Type B pancreatic cell (in vitro differentiated cells): ENCODE data around the gene FHOD3. TPM values are rescaled to one million over a fixed set of nuclear protein-coding genes. Genes with fewer than 3 reads are reported as not detected.

Experiments used
- DNase-seq: peaks from one replicate; pipeline ENCODE4 v3.0.0; 2021; ENCODE audit warnings: mixed read lengths; ENCODE audit not compliant: unreplicated experiment; ENCODE audit errors: extremely low spot score
- H3K27ac Mint-ChIP-seq: 2 replicates; pipeline ENCODE4 v1.8.0; 2021; ENCODE audit warnings: mild to moderate bottlenecking, mixed read lengths
- H3K27me3 Mint-ChIP-seq: 2 replicates; pipeline ENCODE4 v1.8.0; 2021; ENCODE audit warnings: mixed read lengths
- H3K36me3 Mint-ChIP-seq: 2 replicates; pipeline ENCODE4 v1.8.0; 2021; ENCODE audit warnings: mixed read lengths
- H3K4me1 Mint-ChIP-seq: one replicate; pipeline ENCODE4 v1.8.0; 2021; ENCODE audit warnings: mixed read lengths; ENCODE audit not compliant: unreplicated experiment
- H3K4me3 Mint-ChIP-seq: 2 replicates; pipeline ENCODE4 v1.8.0; 2021; ENCODE audit warnings: mild to moderate bottlenecking, mixed read lengths
- H3K9me3 Mint-ChIP-seq: 2 replicates; pipeline ENCODE4 v1.8.0; 2021; ENCODE audit warnings: mixed read lengths
- CTCF ChIP-seq: fragments of 200-600 bp; sonication (generic); conservative IDR thresholded peaks from 2 replicates; pipeline ENCODE4 v1.5.0; 2021; ENCODE audit warnings: antibody characterized with exemption, mild to moderate bottlenecking
- total RNA-seq: library from RNA; stranded (reverse); gene quantifications from 2 replicates; pipeline ENCODE4 v1.2.1, GENCODE V29; 2021; ENCODE audit warnings: low replicate concordance

Gene FHOD3
- total RNA-seq, 1 donor from 2014 or later: 5.3 TPM

- TF ChIP-seq CTCF: no peak
- H3K9me3 Mint-ChIP-seq: no peaks in the 10 kb centered on the region
- no peaks in the 10 kb centered on the region for H3K36me3 Mint-ChIP-seq
- DNase-seq: no peak
- no peaks in the 10 kb centered on the region for H3K27me3 Mint-ChIP-seq
- H3K4me1 Mint-ChIP-seq: peaks cover 3% of the 10 kb centered on the region
- no peak overlapping the region for H3K4me3 Mint-ChIP-seq
- no peak overlapping the region for H3K27ac Mint-ChIP-seq
Observed at GRCh38 chr18:36593641-36594040, 296.1 kb downstream of the FHOD3 start.

- no peak for DNase-seq
- Mint-ChIP-seq H3K4me3 (no peak overlapping the region), H3K36me3 (no peaks in the 10 kb centered on the region), H3K27me3 (no peaks in the 10 kb centered on the region), H3K27ac (no peak overlapping the region), H3K9me3 (no peaks in the 10 kb centered on the region), H3K4me1 (peaks cover 3% of the 10 kb centered on the region)
- TF ChIP-seq CTCF: no peak
Observed at GRCh38 chr18:36594621-36595020, 297.1 kb downstream of the FHOD3 start.

- no peak for DNase-seq
- Mint-ChIP-seq H3K4me3 (no peak overlapping the region), H3K36me3 (no peaks in the 10 kb centered on the region), H3K27me3 (no peaks in the 10 kb centered on the region), H3K9me3 (no peaks in the 10 kb centered on the region), H3K4me1 (peaks cover 3% of the 10 kb centered on the region), H3K27ac (no peak overlapping the region)
- TF ChIP-seq CTCF: no peak
Observed at GRCh38 chr18:36595046-36595817, 297.7 kb downstream of the FHOD3 start.

- Mint-ChIP-seq H3K36me3 (no peaks in the 10 kb centered on the region), H3K4me1 (peaks cover 3% of the 10 kb centered on the region), H3K4me3 (no peak overlapping the region), H3K27ac (no peak overlapping the region), H3K9me3 (no peaks in the 10 kb centered on the region), H3K27me3 (no peaks in the 10 kb centered on the region)
- no peak for DNase-seq
- no peak for TF ChIP-seq CTCF
Observed at GRCh38 chr18:36595818-36596215, 298.3 kb downstream of the FHOD3 start.

- Mint-ChIP-seq H3K9me3 (no peaks in the 10 kb centered on the region), H3K27ac (no peak overlapping the region), H3K27me3 (no peaks in the 10 kb centered on the region), H3K36me3 (no peaks in the 10 kb centered on the region), H3K4me3 (no peak overlapping the region), H3K4me1 (no peaks in the 10 kb centered on the region)
- no peak for TF ChIP-seq CTCF
- DNase-seq: no peak
Observed at GRCh38 chr18:36597636-36598035, 300.1 kb downstream of the FHOD3 start.

GRCh38 chr18:36600548-36600947, 303.0 kb downstream of the FHOD3 start:
- Mint-ChIP-seq H3K27me3 (no peaks in the 10 kb centered on the region), H3K9me3 (no peaks in the 10 kb centered on the region), H3K4me1 (peaks cover 4% of the 10 kb centered on the region), H3K27ac (no peak overlapping the region), H3K4me3 (no peak overlapping the region), H3K36me3 (no peaks in the 10 kb centered on the region)
- DNase-seq: no peak
- TF ChIP-seq CTCF: no peak
